ENCODE data around the gene DCAF10. TPM values are rescaled to one million over a fixed set of nuclear protein-coding genes. Genes with fewer than 3 reads are reported as not detected.

Gene DCAF10
- total and polyA plus RNA-seq, 2 of the 8 experiments (the other 6 are each of a cell fraction or from before 2014, with no cell fraction given): 7.1 to 15.0 TPM

GRCh38 chr9:37913480-37914153 is 113.0 kb downstream of the DCAF10 start:
- Histone ChIP-seq H2BK15ac (ENCODE audit: low read length) (no peak overlapping the region; the same call in 1 of the 2 replicates), H2BK12ac (ENCODE audit: low read depth, low read length) (no peak overlapping the region; the same call in 1 of the 2 replicates), H3K56ac (replicated peaks; ENCODE audit: insufficient read length, low read depth, low read length) (no peak overlapping the region), H2BK120ac (replicated peaks; ENCODE audit: low read depth, low read length) (no peak overlapping the region), H3K4me3 (ENCODE audit: extremely low read depth in 1 of 4, insufficient read depth in 2 of 4, low read depth in 3 of 4, low read length in 4 of 4) (no peak overlapping the region), H3K23me2 (ENCODE audit: low read depth, low read length) (no peaks in the 10 kb centered on the region), H2AK5ac (ENCODE audit: low read depth, low read length) (no peak overlapping the region), H3K23ac (ENCODE audit: insufficient read length) (no peak overlapping the region), H3K27me3 (replicated peaks in 1 of 4; ENCODE audit: control insufficient read depth in 3 of 4, extremely low read depth in 1 of 4, insufficient read depth in 3 of 4, low read length in 3 of 4) (no peaks in the 10 kb centered on the region), H2AFZ (ENCODE audit: low read length) (no peak overlapping the region), H3K4me1 (replicated peaks in 1 of 4; ENCODE audit: control insufficient read depth in 3 of 4, insufficient read depth in 4 of 4, low read length in 3 of 4) (no peaks in the 10 kb centered on the region), H4K91ac (replicated peaks; ENCODE audit: insufficient read length, low read length) (no peak overlapping the region), H4K20me1 (replicated peaks in 1 of 2; ENCODE audit: control insufficient read depth in 1 of 2, insufficient read depth in 2 of 2, low read length in 2 of 2) (no peaks in the 10 kb centered on the region), H3K9ac (replicated peaks in 1 of 4; ENCODE audit: extremely low read depth in 1 of 4, low read depth in 3 of 4, low read length in 3 of 4) (no peak overlapping the region), H3K79me2 (ENCODE audit: control insufficient read depth in 1 of 2, insufficient read depth in 2 of 2, low read length in 2 of 2) (no peaks in the 10 kb centered on the region), H2BK20ac (ENCODE audit: low read length) (no peak overlapping the region), H4K8ac (ENCODE audit: extremely low read depth, insufficient read depth, low read length) (no peak overlapping the region), H3K36me3 (ENCODE audit: control insufficient read depth in 2 of 4, insufficient read depth in 4 of 4, low read length in 3 of 4) (no peaks in the 10 kb centered on the region), H3K27ac (ENCODE audit: low read depth, low read length) (no peak overlapping the region), H3K9me3 (ENCODE audit: insufficient read depth in 2 of 2, low read depth in 1 of 2, low read length in 1 of 2) (no peaks in the 10 kb centered on the region), H2BK5ac (ENCODE audit: low read depth, low read length) (no peak overlapping the region), H3K4me2 (ENCODE audit: insufficient read depth in 1 of 2, low read depth in 2 of 2, low read length in 2 of 2) (no peak overlapping the region), H4K5ac (ENCODE audit: insufficient read length, low read depth, low read length) (no peak overlapping the region), H3K4ac (replicated peaks; ENCODE audit: insufficient read length, low read depth, low read length) (no peak overlapping the region), H3K79me1 (ENCODE audit: low read depth, low read length) (no peaks in the 10 kb centered on the region), H3K18ac (ENCODE audit: extremely low read depth, low read length) (no peak overlapping the region), H3K14ac (ENCODE audit: insufficient read length) (no peak overlapping the region)
- CTCF ChIA-PET (ENCODE audit: partially characterized antibody): interaction anchor here (0.6 to 4.5 kb wide), 74 partner anchors 10 to 521 kb away, joined by 3 to 31 read pairs (median 5); partner anchors contain the start of gene SLC25A51
- peak; percentile 82 to 99 for DNase-seq (ENCODE audit: low read depth in 1 of 2, low spot score in 2 of 2)
- peak; percentile 98 for FAIRE-seq
- POLR2A ChIA-PET (ENCODE audit: partially characterized antibody): interaction anchor here (0.7 to 1.4 kb wide), 3 partner anchors 31 to 115 kb away, joined by 3 read pairs; no protein-coding TSS in a partner anchor
- WGBS, 2 experiments (ENCODE audit: extremely low coverage in 1 of 2, insufficient coverage in 1 of 2, insufficient read length in 1 of 2, insufficient replicate concordance in 2 of 2, low coverage in 1 of 2, low lambda C conversion rate in 2 of 2, missing lambda C conversion rate in 1 of 2): 63% methylated on average over 11 of the region's 11 CpGs; no CpG with 5 or more reads in 1 of the 2 experiments
- no peak for TF ChIP-seq SAP30 (IDR thresholded peaks at IDR 0.05; ENCODE audit: insufficient read depth, insufficient replicate concordance, low read length)
- peak; percentile 71; the same call in 1 of the 2 replicates for TF ChIP-seq YY1 (IDR thresholded peaks at IDR 0.05; ENCODE audit: low read depth, low read length)
- peak; percentile 39; the same call in 1 of the 2 replicates for TF ChIP-seq ATF2 (IDR thresholded peaks at IDR 0.05; ENCODE audit: low read length)
- no peak for TF ChIP-seq E2F6 (IDR thresholded peaks at IDR 0.05)
- TF ChIP-seq CHD2 (IDR thresholded peaks at IDR 0.05; ENCODE audit: low read length): no peak
- TF ChIP-seq EP300 (IDR thresholded peaks at IDR 0.05; ENCODE audit: borderline replicate concordance in 1 of 2, low read depth in 2 of 2, low read length in 2 of 2): no peak
- no peak for TF ChIP-seq GABPA (IDR thresholded peaks at IDR 0.05; ENCODE audit: borderline replicate concordance, insufficient read depth, low read length)
- 0 out of 4 replicates have a peak, but pooled peaks of 1 of the 2 experiments have one; percentile 50 for TF ChIP-seq SIN3A (conservative IDR thresholded peaks at IDR 0.05 in 1 of 2, IDR thresholded peaks at IDR 0.05 in 1 of 2; ENCODE audit: low read depth in 1 of 2, low read length in 2 of 2)

Measured in H1 (cell line).